H1 (cell line): ENCODE results near the gene NXPH2. TPM values are rescaled to one million over a fixed set of nuclear protein-coding genes. Genes with fewer than 3 reads are reported as not detected.

ENCODE experiments used
- CTCF ChIA-PET: fragments of 300-600 bp; sonication (Branson Sonifier 250); formaldehyde crosslinking; loops from one replicate; lab custom pipeline; 2021; ENCODE audit not compliant: partially characterized antibody; lab: Charles Lee
- POLR2A ChIA-PET: fragments of 300-600 bp; sonication (Branson Sonifier 250); formaldehyde crosslinking; loops from one replicate; lab custom pipeline; 2021; ENCODE audit warnings: inconsistent platforms; ENCODE audit not compliant: partially characterized antibody; lab: Charles Lee
- DNase-seq, 2 experiments: peaks; one replicate each; pipeline versions ENCODE4 v3.0.0 to v3.0.0-alpha.2; 2010 to 2022; ENCODE audit warnings: low spot score in 2 of 2, low read depth in 1 of 2, mixed read lengths in 1 of 2
- FAIRE-seq: peaks from 2 replicates; lab custom pipeline; 2011; peaks lifted over from hg19 to GRCh38; lab: Jason Lieb, UNC
- H2AFZ ChIP-seq: 2 replicates; pipeline ENCODE4 v1.8.1; 2012; ENCODE audit warnings: low read length, inconsistent platforms
- H2AK5ac ChIP-seq: 2 replicates; pipeline ENCODE4 v1.6.1; 2013; ENCODE audit warnings: low read depth, low read length
- H2BK120ac ChIP-seq: replicated peaks from 2 replicates; pipeline ENCODE3; 2013; ENCODE audit warnings: low read depth, low read length, inconsistent platforms
- H2BK12ac ChIP-seq: 2 replicates; pipeline ENCODE4 v1.6.1; 2013; ENCODE audit warnings: low read depth, low read length
- H2BK15ac ChIP-seq: 2 replicates; pipeline ENCODE4 v1.6.1; 2013; ENCODE audit warnings: low read length
- H2BK20ac ChIP-seq: 2 replicates; pipeline ENCODE4 v1.6.1; 2013; ENCODE audit warnings: low read length
- H2BK5ac ChIP-seq: 2 replicates; pipeline ENCODE4 v1.6.1; 2013; ENCODE audit warnings: low read depth, low read length
- H3K14ac ChIP-seq: 2 replicates; pipeline ENCODE4 v1.6.1; 2013; ENCODE audit warnings: inconsistent platforms; ENCODE audit not compliant: insufficient read length
- H3K18ac ChIP-seq: 2 replicates; pipeline ENCODE4 v1.6.1; 2013; ENCODE audit warnings: low read length; ENCODE audit errors: extremely low read depth
- H3K23ac ChIP-seq: 2 replicates; pipeline ENCODE4 v1.6.1; 2013; ENCODE audit warnings: inconsistent platforms; ENCODE audit not compliant: insufficient read length
- H3K23me2 ChIP-seq: 2 replicates; pipeline ENCODE4 v1.6.1; 2013; ENCODE audit warnings: low read depth, low read length
- H3K27ac ChIP-seq: 2 replicates; pipeline ENCODE4 v1.6.1; 2011; ENCODE audit warnings: low read depth, low read length, inconsistent platforms
- H3K27me3 ChIP-seq, 4 experiments: replicated peaks in 1 of 4; 1 replicate in 1 of 4; 2 replicates in 3 of 4; pipeline versions ENCODE4 v1.6.1 to v1.8.1; 2011 to 2013; ENCODE audit warnings: low read length in 3 of 4, mild to moderate bottlenecking in 3 of 4, inconsistent platforms in 2 of 4, mixed read lengths in 2 of 4, moderate library complexity in 1 of 4; ENCODE audit not compliant: control insufficient read depth in 3 of 4, insufficient read depth in 3 of 4; ENCODE audit errors: extremely low read depth in 1 of 4
- H3K36me3 ChIP-seq, 4 experiments: 2 replicates each; pipeline versions ENCODE4 v1.6.1 to v1.8.1; 2011 to 2013; ENCODE audit warnings: mild to moderate bottlenecking in 4 of 4, low read length in 3 of 4, moderate library complexity in 2 of 4, control low read depth in 1 of 4, inconsistent platforms in 1 of 4; ENCODE audit not compliant: insufficient read depth in 4 of 4, control insufficient read depth in 2 of 4
- H3K4ac ChIP-seq: replicated peaks from 2 replicates; pipeline ENCODE3; 2013; ENCODE audit warnings: low read length, low read depth, mixed read lengths, inconsistent platforms; ENCODE audit not compliant: insufficient read length
- H3K4me1 ChIP-seq, 4 experiments: replicated peaks in 1 of 4; 1 replicate in 1 of 4; 2 replicates in 3 of 4; pipeline versions ENCODE4 v1.6.1 to v1.8.1; 2011 to 2013; ENCODE audit warnings: low read length in 3 of 4, inconsistent platforms in 2 of 4, mixed read lengths in 1 of 4; ENCODE audit not compliant: insufficient read depth in 4 of 4, control insufficient read depth in 3 of 4
- H3K4me2 ChIP-seq, 2 experiments: 2 replicates each; pipeline versions ENCODE4 v1.6.1 to v1.8.1; 2011 to 2013; ENCODE audit warnings: low read depth in 2 of 2, low read length in 2 of 2, control low read depth in 1 of 2, inconsistent platforms in 1 of 2, mild to moderate bottlenecking in 1 of 2; ENCODE audit not compliant: insufficient read depth in 1 of 2
- H3K4me3 ChIP-seq, 4 experiments: fragments of 200-600, 300-600 bp in 1 of 4; sonication (generic), shearing (Covaris generic), sonication (Bioruptor Twin) in 1 of 4; 2 replicates each; pipeline versions ENCODE4 v1.5.1 to v1.8.1; 2011 to 2016; ENCODE audit warnings: low read length in 4 of 4, low read depth in 3 of 4, control low read depth in 2 of 4, inconsistent platforms in 2 of 4, mild to moderate bottlenecking in 2 of 4, mixed read lengths in 1 of 4, moderate library complexity in 1 of 4; ENCODE audit not compliant: insufficient read depth in 2 of 4; ENCODE audit errors: extremely low read depth in 1 of 4
- H3K56ac ChIP-seq: replicated peaks from 2 replicates; pipeline ENCODE3; 2013; ENCODE audit warnings: low read depth, mild to moderate bottlenecking, mixed read lengths, low read length, inconsistent platforms; ENCODE audit not compliant: insufficient read length
- H3K79me1 ChIP-seq: 2 replicates; pipeline ENCODE4 v1.6.1; 2013; ENCODE audit warnings: low read depth, low read length, control low read depth
- H3K79me2 ChIP-seq, 2 experiments: 2 replicates each; pipeline versions ENCODE4 v1.6.1 to v1.8.1; 2012 to 2013; ENCODE audit warnings: low read length in 2 of 2, mild to moderate bottlenecking in 2 of 2, inconsistent platforms in 1 of 2; ENCODE audit not compliant: insufficient read depth in 2 of 2, control insufficient read depth in 1 of 2
- H3K9ac ChIP-seq, 4 experiments: replicated peaks in 1 of 4; 1 replicate in 1 of 4; 2 replicates in 3 of 4; pipeline versions ENCODE4 v1.6.1 to v1.8.1; 2011 to 2013; ENCODE audit warnings: low read depth in 3 of 4, low read length in 3 of 4, control low read depth in 2 of 4, mild to moderate bottlenecking in 2 of 4, moderate library complexity in 2 of 4, inconsistent platforms in 1 of 4; ENCODE audit errors: extremely low read depth in 1 of 4
- H3K9me3 ChIP-seq, 2 experiments: 2 replicates each; pipeline versions ENCODE4 v1.6.1 to v1.8.1; 2012 to 2013; ENCODE audit warnings: mild to moderate bottlenecking in 2 of 2, moderate library complexity in 2 of 2, control low read depth in 1 of 2, inconsistent platforms in 1 of 2, low read depth in 1 of 2, low read length in 1 of 2, mixed read lengths in 1 of 2; ENCODE audit not compliant: insufficient read depth in 2 of 2
- H4K20me1 ChIP-seq, 2 experiments: replicated peaks in 1 of 2; 2 replicates each; pipeline versions ENCODE3 to v1.8.1; 2011 to 2013; ENCODE audit warnings: inconsistent platforms in 2 of 2, low read length in 2 of 2, mild to moderate bottlenecking in 1 of 2; ENCODE audit not compliant: insufficient read depth in 2 of 2, control insufficient read depth in 1 of 2
- H4K5ac ChIP-seq: 2 replicates; pipeline ENCODE4 v1.6.1; 2013; ENCODE audit warnings: low read length, low read depth, mixed read lengths, inconsistent platforms; ENCODE audit not compliant: insufficient read length
- H4K8ac ChIP-seq: 2 replicates; pipeline ENCODE4 v1.8.0; 2013; ENCODE audit warnings: mild to moderate bottlenecking, moderate library complexity, low read length, inconsistent platforms; ENCODE audit not compliant: insufficient read depth; ENCODE audit errors: extremely low read depth
- H4K91ac ChIP-seq: replicated peaks from 2 replicates; pipeline ENCODE3; 2013; ENCODE audit warnings: low read length, mixed read lengths, inconsistent platforms; ENCODE audit not compliant: insufficient read length
- BACH1 ChIP-seq: IDR thresholded peaks from 2 replicates; pipeline ENCODE4 v1.6.1; 2012; ENCODE audit warnings: low read length, improper control_type of control experiment
- BCL11A ChIP-seq, 2 experiments: IDR thresholded peaks; one replicate each; pipeline ENCODE4 v1.6.1; 2011; ENCODE audit warnings: low read depth in 2 of 2, low read length in 2 of 2, mild to moderate bottlenecking in 2 of 2
- EGR1 ChIP-seq: IDR thresholded peaks from 2 replicates; pipeline ENCODE4 v1.6.1; 2011; ENCODE audit warnings: low read depth, low read length, borderline replicate concordance
- JUN ChIP-seq: IDR thresholded peaks from 2 replicates; pipeline ENCODE4 v1.6.1; 2011; ENCODE audit warnings: low read depth, mild to moderate bottlenecking, improper control_type of control experiment, low read length
- NANOG ChIP-seq: IDR thresholded peaks from 2 replicates; pipeline ENCODE4 v1.6.1; 2011; ENCODE audit warnings: low read length, low read depth, mild to moderate bottlenecking, inconsistent platforms; ENCODE audit not compliant: insufficient read depth, poor library complexity, severe bottlenecking
- RAD21 ChIP-seq, 2 experiments: IDR thresholded peaks in 1 of 2; conservative IDR thresholded peaks in 1 of 2; 2 replicates each; pipeline ENCODE4 v1.6.1; 2011; ENCODE audit warnings: low read depth in 2 of 2, low read length in 2 of 2, improper control_type of control experiment in 1 of 2, inconsistent platforms in 1 of 2, mild to moderate bottlenecking in 1 of 2, moderate library complexity in 1 of 2
- SP1 ChIP-seq: IDR thresholded peaks from 2 replicates; pipeline ENCODE4 v1.6.1; 2011; ENCODE audit warnings: low read depth, low read length
- TAF1 ChIP-seq: IDR thresholded peaks from 2 replicates; pipeline ENCODE4 v1.6.1; 2011; ENCODE audit warnings: mild to moderate bottlenecking, low read depth, low read length
- WGBS, 2 experiments: shearing (Covaris generic) in 1 of 2; methylation state at CpG; one replicate each; pipeline versions ENCODE4 v1.1.6 to v1.1.7; 2013 to 2015; ENCODE audit warnings: low lambda C conversion rate in 2 of 2, mixed read lengths in 2 of 2, inconsistent platforms in 1 of 2, low coverage in 1 of 2, missing lambda C conversion rate in 1 of 2; ENCODE audit not compliant: insufficient replicate concordance in 2 of 2, insufficient coverage in 1 of 2, insufficient read length in 1 of 2; ENCODE audit errors: extremely low coverage in 1 of 2, missing lambda C conversion rate in 1 of 2; 5-methylcytosine and 5-hydroxymethylcytosine counted together
- polyA plus RNA-seq, 7 experiments: library from polyadenylated mRNA; depleted of rRNA in 3 of 7; stranded (reverse) in 5 of 7; unstranded in 2 of 7; fragments of >200 nt in 5 of 7; fragments of 200-250 nt in 2 of 7; gene quantifications; 1 replicate in 5 of 7; 2 replicates in 1 of 7; 4 replicates in 1 of 7; pipeline versions ENCODE4 v1.2.1 to v1.2.3, GENCODE V29; 2011 to 2013; ENCODE audit warnings: missing spikeins in 2 of 7, mixed read lengths in 2 of 7
- total RNA-seq: library from RNA; stranded (reverse); fragmentation: NEBNext Ultra II Directional; extraction: Animal tissue kit (Norgen Biotek cat#: 25700); gene quantifications from 2 replicates; pipeline ENCODE4 v1.2.1, GENCODE V29; 2021
- TF ChIP-seq, protein P1 (sequence below), 3 experiments: IDR thresholded peaks; 1 replicate in 2 of 3; 2 replicates in 1 of 3; pipeline versions ENCODE4 v1.5.1 to v1.6.1; 2011; ENCODE audit warnings: low read length in 3 of 3, mild to moderate bottlenecking in 3 of 3, inconsistent platforms in 2 of 3, low read depth in 1 of 3, moderate library complexity in 1 of 3; ENCODE audit not compliant: insufficient read depth in 1 of 3; ENCODE audit errors: control extremely low read depth in 1 of 3

NXPH2 gene
- total and polyA plus RNA-seq, 2 of the 8 experiments (the other 6 are each of a cell fraction or from before 2014, with no cell fraction given): 1.9 to 6.9 TPM

DNA sequence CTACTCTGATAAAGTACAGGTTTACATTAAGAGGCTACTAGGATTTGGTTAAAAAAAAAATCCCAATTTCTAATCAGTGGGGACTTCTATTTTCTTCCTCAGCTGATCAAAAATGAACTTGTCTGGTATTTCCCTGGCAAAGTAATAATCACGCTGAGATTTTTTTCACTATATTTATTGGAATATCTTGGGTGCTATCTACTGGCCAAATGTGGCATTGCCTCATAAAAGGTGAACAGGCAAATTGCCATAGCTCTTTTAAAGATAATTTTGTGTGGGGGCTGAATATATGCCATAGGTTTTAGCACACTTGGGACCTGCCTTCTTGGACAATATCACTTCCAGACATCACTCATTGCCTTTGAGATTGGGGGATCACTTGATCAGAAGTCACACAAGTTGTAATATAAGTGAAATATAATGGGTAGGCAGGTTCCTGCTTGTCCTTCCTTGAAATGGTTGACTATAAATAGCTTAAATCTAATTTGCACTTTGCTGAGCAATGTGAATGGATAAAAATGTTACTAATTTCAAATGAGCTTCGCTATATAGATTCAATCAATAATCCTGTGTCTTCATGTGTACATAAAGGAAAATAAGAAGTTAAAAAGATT, 7.0 kb upstream of the NXPH2 start:
- Histone ChIP-seq H3K4me2 (no peak overlapping the region), H3K23me2 (peaks cover 2% of the 10 kb centered on the region; the same call in 1 of the 2 replicates), H2BK120ac (no peak overlapping the region), H2BK15ac (no peak overlapping the region), H3K4me1 (peaks cover 0 to under 1% (median 0%) of the 10 kb centered on the region in 4 experiments; a peak in 1 of 7 replicates), H2AK5ac (no peak overlapping the region), H4K20me1 (no peaks in the 10 kb centered on the region), H2BK5ac (no peak overlapping the region), H3K9ac (no peak overlapping the region), H3K18ac (no peak overlapping the region), H3K14ac (no peak overlapping the region), H3K79me1 (no peaks in the 10 kb centered on the region), H2BK12ac (no peak overlapping the region), H3K23ac (no peak overlapping the region), H2BK20ac (no peak overlapping the region), H3K27me3 (peaks cover 0 to 3% (median 0%) of the 10 kb centered on the region in 4 experiments; a peak in 1 of 7 replicates), H2AFZ (no peak overlapping the region), H3K36me3 (no peaks in the 10 kb centered on the region), H4K5ac (no peak overlapping the region), H3K9me3 (no peaks in the 10 kb centered on the region), H3K79me2 (no peaks in the 10 kb centered on the region), H3K4ac (no peak overlapping the region), H4K91ac (no peak overlapping the region), H3K4me3 (no peak overlapping the region), H3K56ac (no peak overlapping the region), H4K8ac (no peak overlapping the region), H3K27ac (no peak overlapping the region)
- no peak for TF ChIP-seq EGR1
- no peak for TF ChIP-seq TAF1
- TF ChIP-seq, protein P1, sequence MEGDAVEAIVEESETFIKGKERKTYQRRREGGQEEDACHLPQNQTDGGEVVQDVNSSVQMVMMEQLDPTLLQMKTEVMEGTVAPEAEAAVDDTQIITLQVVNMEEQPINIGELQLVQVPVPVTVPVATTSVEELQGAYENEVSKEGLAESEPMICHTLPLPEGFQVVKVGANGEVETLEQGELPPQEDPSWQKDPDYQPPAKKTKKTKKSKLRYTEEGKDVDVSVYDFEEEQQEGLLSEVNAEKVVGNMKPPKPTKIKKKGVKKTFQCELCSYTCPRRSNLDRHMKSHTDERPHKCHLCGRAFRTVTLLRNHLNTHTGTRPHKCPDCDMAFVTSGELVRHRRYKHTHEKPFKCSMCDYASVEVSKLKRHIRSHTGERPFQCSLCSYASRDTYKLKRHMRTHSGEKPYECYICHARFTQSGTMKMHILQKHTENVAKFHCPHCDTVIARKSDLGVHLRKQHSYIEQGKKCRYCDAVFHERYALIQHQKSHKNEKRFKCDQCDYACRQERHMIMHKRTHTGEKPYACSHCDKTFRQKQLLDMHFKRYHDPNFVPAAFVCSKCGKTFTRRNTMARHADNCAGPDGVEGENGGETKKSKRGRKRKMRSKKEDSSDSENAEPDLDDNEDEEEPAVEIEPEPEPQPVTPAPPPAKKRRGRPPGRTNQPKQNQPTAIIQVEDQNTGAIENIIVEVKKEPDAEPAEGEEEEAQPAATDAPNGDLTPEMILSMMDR (IDR thresholded peaks at IDR 0.05; ENCODE audit: control extremely low read depth in 1 of 3, insufficient read depth in 1 of 3, low read depth in 1 of 3, low read length in 3 of 3): peak in 2 of 3 experiments; percentile 50 to 59; a peak in 2 of 4 replicates
- no peak for TF ChIP-seq BCL11A (IDR thresholded peaks at IDR 0.05; ENCODE audit: low read depth in 2 of 2, low read length in 2 of 2)
- TF ChIP-seq SP1: no peak
- TF ChIP-seq NANOG: no peak
- TF ChIP-seq BACH1: no peak
- TF ChIP-seq RAD21 (IDR thresholded peaks at IDR 0.05 in 1 of 2, conservative IDR thresholded peaks at IDR 0.05 in 1 of 2; ENCODE audit: low read depth in 2 of 2, low read length in 2 of 2): peak; percentile 78 to 81
- TF ChIP-seq JUN: no peak
- ChIA-PET POLR2A (no interaction called here), CTCF (interaction anchor here (0.7 to 4.2 kb wide), 58 partner anchors 9 to 899 kb away, joined by 3 to 35 read pairs (median 4); partner anchors contain the start of gene SPOPL)
- DNase-seq (no peak), FAIRE-seq (no peak)
- WGBS, 2 experiments: 22% methylated on average over 2 of the region's 2 CpGs; no CpG with 5 or more reads in 1 of the 2 experiments
